ENCODE results near the gene TET3. TPM values are rescaled to one million over a fixed set of nuclear protein-coding genes. Genes with fewer than 3 reads are reported as not detected.

TET3 gene
- total RNA-seq, 4 donors from 2014 or later: 18.2 to 38.7 (median 27.0) TPM

DNA sequence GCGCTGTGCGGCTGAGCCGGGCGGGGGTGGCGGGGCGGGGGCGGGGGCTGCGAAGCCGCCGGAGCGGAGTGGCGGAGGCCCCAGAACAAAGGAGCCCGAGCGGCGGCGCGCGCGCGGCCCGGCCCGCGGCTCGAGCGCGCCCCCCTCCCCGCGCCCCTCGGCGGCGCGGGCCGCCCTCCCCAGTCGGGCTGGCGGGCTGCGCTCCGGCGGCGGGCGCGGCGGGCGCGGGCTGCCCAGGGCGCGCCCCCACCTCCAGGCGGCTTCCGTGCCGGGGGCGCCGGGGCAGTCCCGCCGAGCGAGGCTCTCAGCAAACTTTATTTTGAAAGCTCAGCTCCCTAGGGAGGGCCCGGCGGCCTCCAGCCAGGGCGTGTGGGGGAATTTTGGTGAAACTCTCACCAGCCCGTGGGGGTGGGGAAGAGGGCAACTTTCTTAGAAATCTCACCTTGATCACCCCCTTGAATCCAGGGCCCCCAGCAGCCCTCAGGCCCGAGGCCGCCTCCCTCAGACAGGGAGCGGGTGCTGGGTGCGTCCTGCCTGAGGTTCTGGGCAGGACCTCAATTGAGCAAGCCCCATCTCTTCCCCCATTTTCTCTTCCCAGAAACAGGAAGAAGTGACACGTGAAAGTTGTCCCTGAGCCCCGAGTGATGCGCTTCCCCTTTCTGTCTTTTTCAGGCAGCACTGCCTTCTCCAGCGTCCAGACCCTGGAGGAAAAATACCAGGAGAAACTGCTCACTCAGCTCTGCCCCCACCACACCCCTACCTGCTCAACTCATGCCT, 786 bp downstream of the TET3 start:
- peak in 1 of 2 donors; percentile 20 for TF ChIP-seq POLR2A (IDR thresholded peaks at IDR 0.05)
- TF ChIP-seq, protein P1, sequence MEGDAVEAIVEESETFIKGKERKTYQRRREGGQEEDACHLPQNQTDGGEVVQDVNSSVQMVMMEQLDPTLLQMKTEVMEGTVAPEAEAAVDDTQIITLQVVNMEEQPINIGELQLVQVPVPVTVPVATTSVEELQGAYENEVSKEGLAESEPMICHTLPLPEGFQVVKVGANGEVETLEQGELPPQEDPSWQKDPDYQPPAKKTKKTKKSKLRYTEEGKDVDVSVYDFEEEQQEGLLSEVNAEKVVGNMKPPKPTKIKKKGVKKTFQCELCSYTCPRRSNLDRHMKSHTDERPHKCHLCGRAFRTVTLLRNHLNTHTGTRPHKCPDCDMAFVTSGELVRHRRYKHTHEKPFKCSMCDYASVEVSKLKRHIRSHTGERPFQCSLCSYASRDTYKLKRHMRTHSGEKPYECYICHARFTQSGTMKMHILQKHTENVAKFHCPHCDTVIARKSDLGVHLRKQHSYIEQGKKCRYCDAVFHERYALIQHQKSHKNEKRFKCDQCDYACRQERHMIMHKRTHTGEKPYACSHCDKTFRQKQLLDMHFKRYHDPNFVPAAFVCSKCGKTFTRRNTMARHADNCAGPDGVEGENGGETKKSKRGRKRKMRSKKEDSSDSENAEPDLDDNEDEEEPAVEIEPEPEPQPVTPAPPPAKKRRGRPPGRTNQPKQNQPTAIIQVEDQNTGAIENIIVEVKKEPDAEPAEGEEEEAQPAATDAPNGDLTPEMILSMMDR (IDR thresholded peaks at IDR 0.05): no peak
- Histone ChIP-seq H3K27me3 (no peaks in the 10 kb centered on the region), H3K9me3 (no peaks in the 10 kb centered on the region), H3K36me3 (no peaks in the 10 kb centered on the region), H3K4me3 (peak overlapping the region; percentile 66 to 91 (median 76)), H3K27ac (peak overlapping the region; percentile 86 to 95 (median 92)), H3K4me1 (peaks cover 0 to 60% (median 31%) of the 10 kb centered on the region in 4 donors)
- DNase-seq: peak; percentile 51 to 74 (median 62)

DNA sequence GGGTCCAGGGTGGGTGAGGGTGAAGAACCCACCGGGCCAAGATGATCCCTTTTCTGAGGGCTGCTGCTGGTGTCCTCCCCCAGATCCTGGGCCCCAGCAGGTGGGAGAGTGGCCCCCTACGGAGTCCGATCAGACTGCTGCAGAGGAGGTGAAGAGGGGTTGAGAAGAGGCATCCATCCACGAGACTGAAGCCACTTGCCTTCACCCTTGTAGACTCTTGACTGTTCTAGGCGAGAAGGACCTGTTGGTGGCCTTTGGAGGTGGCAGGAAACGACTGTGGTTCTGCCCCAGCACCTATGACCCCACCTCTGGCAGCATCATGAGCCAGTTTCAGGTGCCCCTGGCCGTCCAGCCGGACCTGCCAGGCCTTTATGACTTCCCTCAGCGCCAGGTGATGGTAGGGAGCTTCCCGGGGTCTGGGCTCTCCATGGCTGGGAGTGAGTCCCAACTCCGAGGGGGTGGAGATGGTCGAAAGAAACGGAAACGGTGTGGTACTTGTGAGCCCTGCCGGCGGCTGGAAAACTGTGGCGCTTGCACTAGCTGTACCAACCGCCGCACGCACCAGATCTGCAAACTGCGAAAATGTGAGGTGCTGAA, 1.5 kb downstream of the TET3 start:
- Histone ChIP-seq H3K27ac (peak overlapping the region; percentile 65 to 95 (median 79)), H3K9me3 (no peaks in the 10 kb centered on the region), H3K4me3 (peak overlapping the region; percentile 66 to 91 (median 76)), H3K4me1 (peaks cover 0 to 53% (median 27%) of the 10 kb centered on the region in 4 donors), H3K27me3 (no peaks in the 10 kb centered on the region), H3K36me3 (no peaks in the 10 kb centered on the region)
- peak in 2 of 3 donors; percentile 51 to 61 for DNase-seq
- TF ChIP-seq POLR2A (IDR thresholded peaks at IDR 0.05): no peak
- TF ChIP-seq, protein P1 (IDR thresholded peaks at IDR 0.05): no peak

DNA sequence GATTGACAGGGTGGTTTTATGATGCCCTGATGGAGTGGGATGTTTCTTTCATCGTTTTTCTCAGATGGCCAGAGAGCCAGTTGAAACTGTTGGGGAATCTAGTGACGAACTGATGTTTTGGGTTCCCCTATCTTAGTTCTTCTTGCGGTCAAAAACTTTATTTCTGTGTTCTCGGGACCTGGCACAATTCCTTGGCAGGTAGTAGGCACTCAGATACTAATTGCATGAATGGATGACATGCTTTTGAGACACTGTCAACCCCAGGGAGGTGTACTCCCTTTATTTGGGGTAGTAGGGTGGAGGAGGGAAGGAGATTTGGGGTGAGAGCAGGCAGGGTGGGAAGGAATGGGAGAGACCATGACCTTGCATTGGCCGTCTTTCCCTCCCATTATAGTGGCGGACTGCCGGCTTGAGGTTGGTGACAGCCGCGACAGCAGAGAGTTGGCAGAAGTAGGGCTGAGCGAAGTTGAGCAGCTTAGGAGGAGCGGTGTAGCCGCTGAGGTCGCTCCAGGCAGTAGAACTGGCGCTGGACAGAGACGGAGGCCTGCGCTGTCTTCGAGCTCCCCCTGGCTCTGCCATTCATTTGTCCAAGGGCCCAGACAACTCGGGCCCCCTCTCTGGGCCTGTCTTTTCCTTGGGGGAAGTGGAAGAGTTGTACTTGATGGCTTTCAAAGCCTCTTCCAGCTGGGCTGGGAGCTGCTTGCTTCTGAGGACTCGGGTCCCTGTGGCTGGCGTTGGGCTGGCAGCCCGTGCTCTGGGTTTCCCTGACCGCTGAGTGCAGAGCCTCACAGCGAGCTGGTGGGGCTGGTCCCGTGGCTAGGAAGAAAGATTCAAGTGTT, 2.6 kb downstream of the TET3 start:
- no peaks in the 10 kb centered on the region for H3K27me3 ChIP-seq
- H3K4me1 ChIP-seq: peaks cover 0 to 44% (median 27%) of the 10 kb centered on the region in 4 donors
- H3K36me3 ChIP-seq: no peaks in the 10 kb centered on the region
- H3K9me3 ChIP-seq: no peaks in the 10 kb centered on the region
- no peak for TF ChIP-seq POLR2A (IDR thresholded peaks at IDR 0.05)
- TF ChIP-seq, protein P1 (IDR thresholded peaks at IDR 0.05): peak in 4 of 6 experiments; percentile 25 to 51 (median 42)
- peak overlapping the region in 1 of 4 donors; percentile 1 for H3K27ac ChIP-seq
- peak overlapping the region; percentile 17 to 91 (median 50) for H3K4me3 ChIP-seq
- peak; percentile 53 to 75 (median 71) for DNase-seq

DNA sequence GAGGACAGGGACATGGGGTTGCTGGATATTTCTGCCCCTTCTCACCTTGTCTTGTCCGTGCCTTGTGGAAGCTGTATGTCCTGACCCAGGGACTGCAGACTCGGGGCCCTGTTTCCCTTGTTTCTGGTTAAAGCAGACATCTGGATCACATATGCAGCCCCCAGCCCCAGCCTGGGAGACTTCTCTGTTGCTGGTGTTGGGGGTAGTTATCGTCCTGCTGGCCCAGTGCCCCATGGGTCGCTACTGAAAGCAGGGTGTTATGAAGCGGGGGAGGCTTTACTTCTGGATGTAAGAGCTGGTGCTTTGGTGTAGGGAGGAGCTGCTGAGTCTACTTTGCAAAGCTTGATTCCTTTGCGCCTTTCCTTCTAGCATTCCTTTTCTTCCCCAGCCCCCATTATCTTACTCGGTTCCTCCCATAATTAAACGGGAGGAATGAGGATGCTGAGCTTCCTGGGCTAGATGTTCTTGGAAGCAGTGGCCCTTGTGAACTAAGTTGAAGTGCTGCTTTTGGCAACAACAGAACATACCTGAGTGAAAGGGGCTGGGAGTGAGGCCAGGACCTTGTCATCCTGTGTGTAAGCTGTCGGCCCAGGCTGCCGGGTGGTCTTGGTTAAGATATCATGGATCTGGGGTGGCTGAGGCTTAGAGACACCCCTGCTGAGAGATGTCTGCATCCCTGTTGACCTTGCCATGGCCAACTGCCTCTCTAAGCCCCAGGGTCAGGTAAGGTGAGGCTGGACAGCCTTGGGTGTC, 3.4 kb downstream of the TET3 start:
- Histone ChIP-seq H3K4me1 (peaks cover 0 to 37% (median 25%) of the 10 kb centered on the region in 4 donors), H3K36me3 (no peaks in the 10 kb centered on the region), H3K27ac (no peak overlapping the region), H3K4me3 (peak overlapping the region; percentile 17 to 91 (median 50)), H3K27me3 (no peaks in the 10 kb centered on the region), H3K9me3 (no peaks in the 10 kb centered on the region)
- TF ChIP-seq, protein P1 (IDR thresholded peaks at IDR 0.05): no peak
- no peak for TF ChIP-seq POLR2A (IDR thresholded peaks at IDR 0.05)
- DNase-seq: no peak

DNA sequence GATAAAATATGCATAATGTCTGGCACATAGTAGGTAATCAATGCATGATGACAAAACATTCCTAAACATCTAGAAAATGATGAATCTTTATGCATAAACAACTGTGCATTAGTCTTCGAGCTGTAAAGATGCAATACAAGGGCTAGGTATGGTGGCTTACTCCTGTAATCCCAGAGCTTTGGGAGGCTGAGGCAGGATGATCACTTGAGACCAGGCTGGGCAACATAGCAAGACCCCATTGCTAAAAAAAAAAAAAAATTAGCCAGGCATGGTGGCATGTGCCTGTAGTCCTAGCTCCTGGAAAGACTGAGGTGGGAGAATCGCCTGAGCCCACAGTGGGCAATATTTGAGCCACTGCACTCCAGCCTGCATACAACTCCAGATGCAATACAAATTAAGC, 5.3 kb downstream of the TET3 start:
- H3K27ac ChIP-seq: no peak overlapping the region
- DNase-seq: no peak
- H3K4me1 ChIP-seq: peaks cover 0 to 35% (median 16%) of the 10 kb centered on the region in 4 donors

More for the DNA sequence above, 5.3 kb downstream of the TET3 start:
- H3K36me3 ChIP-seq: no peaks in the 10 kb centered on the region
- no peak overlapping the region for H3K4me3 ChIP-seq
- TF ChIP-seq, protein P1 (IDR thresholded peaks at IDR 0.05): no peak
- no peak for TF ChIP-seq POLR2A (IDR thresholded peaks at IDR 0.05)
- H3K9me3 ChIP-seq: no peaks in the 10 kb centered on the region
- H3K27me3 ChIP-seq: no peaks in the 10 kb centered on the region
